HTR-8/SVneo (cell line): ENCODE measurements around the gene COX7B.
"Not testable (repeated sequence)": the region's sequence is repeated elsewhere in the genome, so short reads cannot be mapped to it uniquely, and the experiment has no call there.

Experiments used
- DNase-seq: peaks from one replicate; pipeline ENCODE4 v3.0.0; 2011; ENCODE audit warnings: low spot score, mixed read lengths; ENCODE audit not compliant: insufficient read length
- FAIRE-seq: peaks from 2 replicates; lab custom pipeline; 2011; peaks lifted over from hg19 to GRCh38; lab: Jason Lieb, UNC

Gene COX7B

GRCh38 chrX:77899081-77899828, at the start of gene COX7B:
COX7B (plus strand) TSS chrX:77899468; CDS start chrX:77899554, 86 bp downstream.
- peak; percentile 54 for FAIRE-seq
- peak; percentile 75 for DNase-seq

GRCh38 chrX:77875372-77875771, 23.9 kb upstream of the COX7B start:
- DNase-seq (no peak), FAIRE-seq (no peak)

GRCh38 chrX:77881418-77881817, 17.9 kb upstream of the COX7B start:
- DNase-seq, FAIRE-seq: not testable (repeated sequence)

GRCh38 chrX:77892887-77893286, 6.4 kb upstream of the COX7B start:
- DNase-seq: no peak
- FAIRE-seq: no peak

- DNase-seq (no peak), FAIRE-seq (no peak)
These were observed 5.6 kb upstream of the COX7B start for GRCh38 chrX:77893713-77894112.

GRCh38 chrX:77894921-77895886, 4.1 kb upstream of the COX7B start, which contains the start of gene MAGT1:
MAGT1 (minus strand) TSS chrX:77895435; CDS start chrX:77895410, 25 bp downstream.
- FAIRE-seq: peak; percentile 99
- DNase-seq: peak; percentile 94

GRCh38 chrX:77900688-77901087, 1.4 kb downstream of the COX7B start:
- no peak for DNase-seq
- no peak for FAIRE-seq

- no peak for DNase-seq
- FAIRE-seq: no peak
These were observed 2.2 kb downstream of the COX7B start for GRCh38 chrX:77901506-77901905.

GRCh38 chrX:77910108-77910840, 11.0 kb downstream of the COX7B start, which contains the start of gene ATP7A:
ATP7A (plus strand) TSS chrX:77910693; CDS start chrX:77971642, 60,949 bp downstream.
- peak; percentile 92 for DNase-seq
- FAIRE-seq: peak; percentile 98

- FAIRE-seq: no peak
- no peak for DNase-seq
These were observed 18.1 kb downstream of the COX7B start for GRCh38 chrX:77917294-77917933.

GRCh38 chrX:77918568-77918967, 19.3 kb downstream of the COX7B start:
- FAIRE-seq: no peak
- DNase-seq: no peak

GRCh38 chrX:77919370-77919769, 20.1 kb downstream of the COX7B start:
- not testable (repeated sequence) for FAIRE-seq

GRCh38 chrX:77922787-77923186, 23.5 kb downstream of the COX7B start:
- DNase-seq (no peak), FAIRE-seq (no peak)

More at GRCh38 chrX:77919370-77919769, 20.1 kb downstream of the COX7B start:
- not testable (repeated sequence) for DNase-seq

GRCh38 chrX:77924320-77924859, 25.1 kb downstream of the COX7B start:
- no peak for DNase-seq
- FAIRE-seq: no peak

GRCh38 chrX:77925764-77926163, 26.5 kb downstream of the COX7B start:
- DNase-seq (no peak), FAIRE-seq (no peak)

GRCh38 chrX:77930581-77930980, 31.3 kb downstream of the COX7B start:
- FAIRE-seq: no peak

GRCh38 chrX:77935886-77936285, 36.6 kb downstream of the COX7B start:
- no peak for FAIRE-seq
- no peak for DNase-seq

More at GRCh38 chrX:77930581-77930980, 31.3 kb downstream of the COX7B start:
- no peak for DNase-seq

- no peak for FAIRE-seq
- no peak for DNase-seq
These were observed 37.0 kb downstream of the COX7B start for GRCh38 chrX:77936299-77936698.

- FAIRE-seq (no peak), DNase-seq (no peak)
These were observed 38.0 kb downstream of the COX7B start for GRCh38 chrX:77937291-77937690.
